Fibroblast of mammary gland (primary cell): ENCODE data around the gene AP5M1.

Experiments
- DNase-seq: peaks from one replicate; pipeline ENCODE4 v3.0.0-alpha.2; 2010; ENCODE audit warnings: low read depth
- H3K4me3 ChIP-seq: 2 replicates; pipeline ENCODE4 v1.5.1; 2011; ENCODE audit warnings: low read depth, mild to moderate bottlenecking, low read length, moderate library complexity; ENCODE audit not compliant: control insufficient read depth
- CTCF ChIP-seq: conservative IDR thresholded peaks from 2 replicates; pipeline ENCODE4 v1.5.1; 2011; ENCODE audit warnings: low read depth, low read length, inconsistent platforms; ENCODE audit not compliant: control insufficient read depth, insufficient read depth

AP5M1 gene

GRCh38 chr14:57262117-57262516, 6.7 kb upstream of the AP5M1 start:
- no peak overlapping the region for H3K4me3 ChIP-seq
- no peak for DNase-seq
- TF ChIP-seq CTCF: no peak

DNA sequence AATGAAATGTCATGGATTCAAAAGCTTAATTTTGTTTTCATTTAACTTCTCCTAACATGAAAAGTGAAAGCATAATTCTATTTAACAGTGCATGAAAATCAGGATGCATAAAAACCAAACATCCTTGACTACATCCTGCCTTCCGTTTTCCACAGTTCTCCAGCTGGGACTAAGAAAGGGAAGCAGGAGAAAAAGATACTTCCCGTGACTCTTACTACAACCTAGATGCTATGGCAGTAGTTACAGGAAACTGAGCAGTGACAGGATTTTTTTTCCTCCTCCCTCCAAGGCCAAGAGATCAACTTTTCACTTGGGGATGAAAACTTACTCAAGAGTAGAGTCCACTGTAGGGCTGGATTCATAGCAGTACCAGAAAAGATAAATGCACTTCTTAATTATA, 2.7 kb upstream of the AP5M1 start:
- DNase-seq: peak; percentile 33
- H3K4me3 ChIP-seq: no peak overlapping the region
- TF ChIP-seq CTCF: no peak

DNA sequence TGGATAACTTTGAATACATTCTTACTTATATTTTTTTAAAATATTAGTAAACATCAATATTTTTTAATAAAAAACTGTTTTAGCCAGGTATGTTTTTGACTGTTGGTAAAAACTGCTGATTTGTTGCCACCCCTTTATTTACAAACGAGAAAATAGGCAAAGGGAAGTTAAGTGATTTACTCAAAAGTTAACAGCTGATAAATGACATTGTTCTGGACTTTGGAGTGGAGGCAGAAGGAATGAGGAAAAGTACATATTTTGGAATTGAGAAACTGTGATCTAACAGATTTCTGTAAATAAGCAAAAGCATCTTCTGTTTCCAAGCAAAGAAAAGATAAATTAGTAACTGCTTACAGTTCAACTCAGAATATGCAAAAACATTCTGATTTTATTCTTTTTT, 4.5 kb downstream of the AP5M1 start:
- H3K4me3 ChIP-seq: no peak overlapping the region
- TF ChIP-seq CTCF: no peak
- no peak for DNase-seq

GRCh38 chr14:57274551-57274950, 5.8 kb downstream of the AP5M1 start:
- H3K4me3 ChIP-seq: no peak overlapping the region
- TF ChIP-seq CTCF: no peak
- DNase-seq: no peak

GRCh38 chr14:57275023-57275664, 6.4 kb downstream of the AP5M1 start:
- DNase-seq: peak; percentile 22
- H3K4me3 ChIP-seq: no peak overlapping the region
- TF ChIP-seq CTCF: no peak

- H3K4me3 ChIP-seq: no peak overlapping the region
- no peak for TF ChIP-seq CTCF
- DNase-seq: no peak
Observed at GRCh38 chr14:57277062-57277461, 8.3 kb downstream of the AP5M1 start.

GRCh38 chr14:57287745-57288144, 19.0 kb downstream of the AP5M1 start:
- no peak for DNase-seq
- no peak for TF ChIP-seq CTCF
- H3K4me3 ChIP-seq: no peak overlapping the region
